GM12872 (cell line): Measurements from ENCODE around the gene SRMS.

Source experiments
- CTCF ChIP-seq: IDR thresholded peaks from 3 replicates; pipeline ENCODE4 v1.5.1; 2011; ENCODE audit warnings: low read depth, mild to moderate bottlenecking, low read length, moderate library complexity; ENCODE audit not compliant: insufficient read depth

The SRMS gene

DNA sequence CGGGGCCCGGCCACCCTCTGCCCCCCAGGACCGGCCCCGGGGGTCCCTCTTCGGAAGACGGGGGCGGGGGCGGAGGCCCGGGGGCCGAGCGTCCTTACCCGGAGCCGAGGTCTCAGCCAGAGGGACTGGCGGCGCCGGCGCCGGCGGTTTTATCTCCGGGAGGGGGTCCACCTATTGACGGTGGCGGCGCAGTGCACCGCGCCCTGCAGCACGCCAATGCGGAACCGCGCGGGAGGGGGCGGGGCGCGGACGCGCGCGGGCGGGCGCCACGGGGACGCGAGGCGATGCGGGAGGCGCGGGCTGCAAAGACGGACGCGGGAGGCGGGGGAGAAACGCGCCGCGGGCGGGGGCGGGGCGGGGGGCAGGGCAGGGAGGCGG lies 48.6 kb downstream of the SRMS start, which contains the start of gene EEF1A2:
Gene EEF1A2, minus strand, starts transcription at position 124 of the 378 bp plus-strand sequence. CDS start 1,320 bp downstream, outside the sequence.
- TF ChIP-seq CTCF = 0 out of 3 replicates have a peak, but pooled peaks have one; percentile 11

DNA sequence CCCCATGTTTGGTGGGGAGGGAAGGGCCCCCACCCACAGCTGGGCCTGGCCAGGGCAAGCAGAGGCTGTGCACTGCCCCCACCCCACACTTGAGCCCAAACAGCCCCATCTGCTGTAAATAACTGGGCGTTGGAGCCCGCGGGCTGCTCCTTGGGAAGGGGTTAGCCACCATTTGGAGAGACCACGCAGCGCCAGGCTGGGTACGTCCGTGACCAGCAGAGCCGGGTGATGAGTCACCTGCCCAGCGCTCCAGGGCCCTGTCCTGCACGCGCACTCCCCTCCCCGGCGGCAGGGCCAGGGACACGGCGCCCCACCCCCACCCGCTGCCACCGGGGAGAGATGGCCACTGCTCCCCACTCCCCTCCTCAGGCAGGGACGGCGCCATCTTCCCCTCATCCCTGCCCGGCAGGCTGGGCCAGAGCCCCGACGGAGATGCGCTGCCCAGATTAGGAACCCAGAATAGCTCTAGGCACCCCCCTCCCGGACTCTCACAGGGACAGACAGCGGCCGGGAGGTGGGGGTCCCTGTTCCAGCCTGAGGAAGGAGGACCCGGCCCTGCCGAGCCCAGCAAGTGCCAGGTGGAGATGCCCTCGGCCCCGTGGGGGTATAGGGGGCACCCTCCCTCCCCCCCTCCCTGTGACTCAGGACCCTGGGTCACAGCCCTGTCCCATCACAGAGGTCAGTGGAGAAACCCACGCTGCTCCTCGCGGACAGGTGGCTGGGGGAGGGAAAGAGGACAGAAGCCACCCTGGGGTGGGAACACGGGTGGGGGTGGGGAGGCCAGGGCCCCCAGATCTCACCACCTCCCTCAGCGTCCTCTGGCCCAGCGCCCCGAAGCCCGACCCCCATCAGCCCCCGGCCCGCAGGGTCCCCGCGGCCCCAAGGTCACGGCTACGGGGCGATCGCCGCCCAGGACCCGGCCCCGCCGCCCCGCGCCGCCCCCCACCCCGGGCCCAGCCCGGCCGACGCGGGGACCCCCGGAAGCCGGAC lies 49.3 kb downstream of the SRMS start:
- no peak for TF ChIP-seq CTCF

- TF ChIP-seq CTCF = no peak
Observed at GRCh38 chr20:63497138-63497945, 50.2 kb downstream of the SRMS start.

GRCh38 chr20:63496596-63497120 lies 50.9 kb downstream of the SRMS start:
- TF ChIP-seq CTCF = no peak

DNA sequence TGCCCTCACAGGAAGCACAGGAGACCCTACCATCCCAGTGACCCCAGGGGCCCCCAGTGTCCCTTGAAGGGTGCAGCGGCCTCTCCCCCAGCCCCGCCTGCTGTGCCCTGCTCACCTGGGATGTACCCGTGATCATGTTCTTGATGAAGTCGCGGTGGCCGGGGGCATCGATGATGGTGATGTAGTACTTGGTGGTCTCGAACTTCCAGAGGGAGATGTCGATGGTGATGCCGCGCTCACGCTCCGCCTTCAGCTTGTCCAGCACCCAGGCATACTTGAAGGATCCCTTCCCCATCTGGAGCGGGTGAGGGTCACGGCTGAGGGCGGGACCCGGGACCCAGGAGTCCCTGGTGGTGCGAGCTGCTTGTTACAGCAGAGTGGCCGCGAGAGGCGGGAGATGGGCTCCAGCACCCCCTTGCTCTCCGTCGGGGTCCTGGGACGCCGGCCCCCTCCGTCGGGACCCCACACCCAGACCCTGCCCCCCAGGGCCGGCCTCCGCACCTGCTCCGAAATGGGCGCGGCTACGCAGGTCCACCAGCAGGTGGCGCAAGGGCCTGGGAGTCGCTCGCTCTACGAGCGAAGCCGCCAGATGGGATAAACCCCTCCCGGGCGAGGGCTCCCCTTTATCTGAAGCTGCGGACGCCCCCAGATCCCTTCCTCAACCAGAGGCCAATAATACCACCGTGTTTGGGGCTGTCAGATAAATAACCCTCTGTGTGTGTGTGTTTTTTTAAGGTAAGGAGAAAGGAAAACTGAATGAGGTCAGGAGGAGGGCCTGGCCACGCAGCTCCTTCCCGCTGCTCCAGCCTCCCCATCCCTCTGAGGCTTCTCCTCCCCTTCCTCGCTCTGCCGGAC lies 51.6 kb downstream of the SRMS start:
- TF ChIP-seq CTCF = peak; percentile 91

DNA sequence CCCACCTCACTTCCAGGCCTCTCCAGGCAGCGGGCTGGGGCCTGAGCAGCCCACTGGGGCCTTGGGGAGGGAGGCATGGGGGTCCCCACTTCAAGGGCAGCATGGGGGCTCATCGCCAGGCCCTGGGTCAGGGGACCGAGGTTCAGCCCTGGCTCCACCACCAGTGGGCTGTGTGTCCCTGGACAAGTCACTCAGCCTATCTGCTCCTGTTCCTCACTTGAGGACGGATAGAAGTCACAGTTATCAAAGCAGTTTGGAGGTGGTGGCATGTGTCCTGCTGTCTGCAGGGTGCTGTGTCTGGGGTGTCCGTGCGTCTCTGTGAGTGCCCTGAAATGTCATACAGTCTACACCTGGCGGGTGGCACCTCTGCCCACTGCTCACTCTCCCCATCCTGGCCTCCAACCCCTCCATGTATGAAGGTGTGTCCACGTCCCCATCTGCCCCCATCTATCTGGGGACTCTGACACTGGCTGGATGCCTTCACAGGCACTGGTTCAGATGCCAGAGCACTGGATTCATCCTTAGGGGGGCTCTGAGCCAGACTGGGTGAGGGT lies 52.3 kb downstream of the SRMS start:
- TF ChIP-seq CTCF = no peak
